Spleen (tissue), 13 donors: ENCODE results near the gene KIT. TPM values are rescaled to one million over a fixed set of nuclear protein-coding genes. Genes with fewer than 3 reads are reported as not detected.
A peak's percentile ranks its signal among the peaks of the same experiment; 100 is the strongest.

ENCODE experiments used
- DNase-seq: peaks from one replicate; pipeline ENCODE4 v3.0.0-alpha.2; 2020
- H3K27ac ChIP-seq, 8 donors: fragments of 200-600 bp; sonication (generic) in 7 of 8; 1 replicate in 4 of 8; 2 replicates in 4 of 8; pipeline versions ENCODE4 v1.5.0 to v1.8.0; 2016 to 2021; ENCODE audit warnings: inconsistent platforms in 4 of 8, mild to moderate bottlenecking in 4 of 8, moderate library complexity in 1 of 8
- H3K27me3 ChIP-seq, 7 donors: fragments of 200-600 bp; sonication (generic) in 6 of 7; replicated peaks in 1 of 7; 1 replicate in 4 of 7; 2 replicates in 3 of 7; pipeline versions ENCODE4 v1.5.0 to v1.8.0; 2016 to 2021; ENCODE audit warnings: inconsistent platforms in 3 of 7, mild to moderate bottlenecking in 1 of 7
- H3K36me3 ChIP-seq, 6 donors: fragments of 200-600 bp; sonication (generic) in 5 of 6; 1 replicate in 4 of 6; 2 replicates in 2 of 6; pipeline versions ENCODE4 v1.5.0 to v1.8.0; 2016 to 2021; ENCODE audit warnings: inconsistent platforms in 2 of 6
- H3K4me1 ChIP-seq, 6 donors: fragments of 200-600 bp; sonication (generic) in 5 of 6; 1 replicate in 3 of 6; 2 replicates in 3 of 6; pipeline versions ENCODE4 v1.5.0 to v1.8.0; 2016 to 2021; ENCODE audit warnings: inconsistent platforms in 3 of 6
- H3K4me3 ChIP-seq, 8 donors: fragments of 200-600 bp; sonication (generic) in 7 of 8; 1 replicate in 4 of 8; 2 replicates in 4 of 8; pipeline versions ENCODE4 v1.5.0 to v1.8.0; 2016 to 2021; ENCODE audit warnings: inconsistent platforms in 4 of 8, mild to moderate bottlenecking in 4 of 8, moderate library complexity in 2 of 8
- H3K9me3 ChIP-seq, 8 donors: fragments of 200-600 bp; sonication (generic) in 7 of 8; 1 replicate in 4 of 8; 2 replicates in 4 of 8; pipeline versions ENCODE4 v1.5.0 to v1.8.0; 2016 to 2021; ENCODE audit warnings: inconsistent platforms in 4 of 8
- CTCF ChIP-seq, 11 experiments: fragments of 200-600 bp in 7 of 11; fragments of 450-650 bp in 4 of 11; sonication (generic) in 4 of 11; IDR thresholded peaks in 8 of 11; conservative IDR thresholded peaks in 3 of 11; 1 replicate in 7 of 11; 2 replicates in 4 of 11; pipeline versions ENCODE4 v1.4.0 to v1.8.0; 2016 to 2021; ENCODE audit warnings: antibody characterized with exemption in 11 of 11, inconsistent platforms in 4 of 11, mild to moderate bottlenecking in 1 of 11
- POLR2A ChIP-seq, 3 donors: fragments of 450-650 bp; IDR thresholded peaks; one replicate each; pipeline ENCODE4 v1.5.1; 2017; ENCODE audit warnings: antibody characterized with exemption in 3 of 3, mild to moderate bottlenecking in 1 of 3
- POLR2AphosphoS5 ChIP-seq, 3 donors: sonication (generic); formaldehyde crosslinking; IDR thresholded peaks; one replicate each; pipeline ENCODE4 v1.5.1; 2017; ENCODE audit warnings: antibody characterized with exemption in 3 of 3
- WGBS, 5 donors: extraction: QIAGEN DNeasy Blood & Tissue Kit in 3 of 5; methylation state at CpG; one replicate each; pipeline versions ENCODE4 v1.1.5 to v1.1.7; 2013 to 2018; 5-methylcytosine and 5-hydroxymethylcytosine counted together
- intact Hi-C: fragments of 100-400 bp; cut with DNase I; formaldehyde crosslinking; loops from one replicate; pipeline ENCODE4 v1.15.0; 2023; ENCODE audit warnings: low total_unique reads
- long read RNA-seq, 2 donors: transcript quantifications; one replicate each; lab custom pipeline, GENCODE V29; 2026
- polyA plus RNA-seq, 3 donors: library from polyadenylated mRNA; stranded (reverse); fragments of 200-250 nt; gene quantifications; one replicate each; pipeline ENCODE4 v1.2.1, GENCODE V29; 2013
- total RNA-seq, 7 donors: library from RNA; depleted of rRNA in 3 of 7; stranded (reverse); fragments of >200 nt in 3 of 7; fragmentation: NEBNext Ultra II Directional in 4 of 7; extraction: Animal tissue kit (Norgen Biotek cat#: 25700) in 4 of 7; gene quantifications; one replicate each; pipeline versions ENCODE4 v1.1.0 to v1.2.1, GENCODE V29; 2016 to 2021
- donor health status: healthy with polysubstance abuse.
- donor health status: DM: no; HTN: no; CAD: no; lungs with moderate emphysema.
- donor health status: DM: no; HTN: no; CAD: no.
- donor health status: Bipolar disorder and iron deficiency.
- donor health status: healthy.
- donor health status: DM: no; HTN: no; CAD: no.
- donor health status: DM: yes; HTN: yes; CAD: no.

The KIT gene
- 10 to 100 TPM in 2 of 7 donors, 1 to 10 TPM in 5; 1.7 to 16.8 (median 4.9) TPM for total RNA-seq
- polyA plus RNA-seq: under 1 TPM; 0.24 to 0.65 (median 0.26) TPM
- long read RNA-seq, donor 1, partial matches to known transcripts: 0 of 1 reads
- long read RNA-seq, donor 1, other reads (novel, unspliced or antisense): 0 of 1 reads
- long read RNA-seq, donor 2, partial matches to known transcripts: 0 of 2 reads
- long read RNA-seq, donor 2, other reads (novel, unspliced or antisense): 0 of 2 reads

- DNase-seq: peak; percentile 81
- Histone ChIP-seq H3K4me3 (peak within 1 kb of the TSS; percentile 42 to 74 (median 52)), H3K27me3 (peaks cover 0 to 61% (median 23%) of the 10 kb centered on the region in 7 donors), H3K27ac (peak within 1 kb of the TSS in 5 of 8 donors; percentile 31 to 72 (median 45)), H3K4me1 (peaks cover 6 to 38% (median 28%) of the 10 kb centered on the region in 6 donors), H3K36me3 (no peaks in the 10 kb centered on the region), H3K9me3 (no peaks in the 10 kb centered on the region)
- TF ChIP-seq POLR2AphosphoS5 (IDR thresholded peaks at IDR 0.05) (peak in 1 of 3 donors; percentile 74), CTCF (IDR thresholded peaks at IDR 0.05 in 8 of 11, conservative IDR thresholded peaks at IDR 0.05 in 3 of 11) (no peak)
- intact Hi-C loops: no loop called here
- WGBS, 5 donors: 0 to 1% (median 1%) methylated on average over 33 to 72 of the region's 72 CpGs; no CpG with 5 or more reads in 1 of the 5 donors
Measured at GRCh38 chr4:54657551-54658251, at the start of gene KIT. KIT (plus strand) TSS chr4:54657957; CDS start chr4:54658015, 58 bp downstream.

- H3K4me1 ChIP-seq: no peaks in the 10 kb centered on the region
- no peak for DNase-seq
- no peak for TF ChIP-seq POLR2A (IDR thresholded peaks at IDR 0.05)
- no peaks in the 10 kb centered on the region for H3K27me3 ChIP-seq
- H3K36me3 ChIP-seq: no peaks in the 10 kb centered on the region
- H3K9me3 ChIP-seq: peaks cover 0 to 13% (median 0%) of the 10 kb centered on the region in 8 donors
- intact Hi-C loops: no loop called here
- H3K27ac ChIP-seq: no peak overlapping the region
- 85 to 96% (median 90%) methylated on average over 1 of the region's 1 CpG for WGBS, 5 donors
- H3K4me3 ChIP-seq: no peak overlapping the region
Measured at GRCh38 chr4:54609310-54609709, 48.4 kb upstream of the KIT start.

- no peak overlapping the region for H3K4me3 ChIP-seq
- 82 to 90% (median 85%) methylated on average over 4 of the region's 4 CpGs for WGBS, 5 donors
- intact Hi-C loops: no loop called here
- DNase-seq: no peak
- H3K27me3 ChIP-seq: no peaks in the 10 kb centered on the region
- no peak overlapping the region for H3K27ac ChIP-seq
- H3K9me3 ChIP-seq: no peaks in the 10 kb centered on the region
- no peak for TF ChIP-seq CTCF (IDR thresholded peaks at IDR 0.05 in 8 of 11, conservative IDR thresholded peaks at IDR 0.05 in 3 of 11)
- no peak for TF ChIP-seq POLR2AphosphoS5 (IDR thresholded peaks at IDR 0.05)
- no peak for TF ChIP-seq POLR2A (IDR thresholded peaks at IDR 0.05)
- H3K4me1 ChIP-seq: no peaks in the 10 kb centered on the region
- H3K36me3 ChIP-seq: no peaks in the 10 kb centered on the region
Measured at GRCh38 chr4:54614149-54614548, 43.6 kb upstream of the KIT start.

GRCh38 chr4:54620773-54621172 is 37.0 kb upstream of the KIT start:
- DNase-seq: no peak
- H3K27ac ChIP-seq: no peak overlapping the region
- no peaks in the 10 kb centered on the region for H3K27me3 ChIP-seq
- no peaks in the 10 kb centered on the region for H3K9me3 ChIP-seq
- intact Hi-C loops: no loop called here
- no peaks in the 10 kb centered on the region for H3K36me3 ChIP-seq
- WGBS, 5 donors: 85 to 97% (median 88%) methylated on average over 3 of the region's 3 CpGs
- no peaks in the 10 kb centered on the region for H3K4me1 ChIP-seq
- TF ChIP-seq POLR2AphosphoS5 (IDR thresholded peaks at IDR 0.05): no peak
- no peak for TF ChIP-seq CTCF (IDR thresholded peaks at IDR 0.05 in 8 of 11, conservative IDR thresholded peaks at IDR 0.05 in 3 of 11)
- TF ChIP-seq POLR2A (IDR thresholded peaks at IDR 0.05): no peak
- no peak overlapping the region for H3K4me3 ChIP-seq
